22Rv1 (cell line): ENCODE results near the gene ZNF625.

ENCODE experiments used
- ZFX ChIP-seq: fragments of 450-650 bp; IDR thresholded peaks from 2 replicates; pipeline ENCODE4 v1.6.1; 2017; ENCODE audit warnings: antibody characterized with exemption, borderline replicate concordance
- TF ChIP-seq, protein P1 (sequence below): fragments of 450-650 bp; IDR thresholded peaks from 2 replicates; pipeline ENCODE4 v1.5.1; 2017; ENCODE audit warnings: mild to moderate bottlenecking

DNA sequence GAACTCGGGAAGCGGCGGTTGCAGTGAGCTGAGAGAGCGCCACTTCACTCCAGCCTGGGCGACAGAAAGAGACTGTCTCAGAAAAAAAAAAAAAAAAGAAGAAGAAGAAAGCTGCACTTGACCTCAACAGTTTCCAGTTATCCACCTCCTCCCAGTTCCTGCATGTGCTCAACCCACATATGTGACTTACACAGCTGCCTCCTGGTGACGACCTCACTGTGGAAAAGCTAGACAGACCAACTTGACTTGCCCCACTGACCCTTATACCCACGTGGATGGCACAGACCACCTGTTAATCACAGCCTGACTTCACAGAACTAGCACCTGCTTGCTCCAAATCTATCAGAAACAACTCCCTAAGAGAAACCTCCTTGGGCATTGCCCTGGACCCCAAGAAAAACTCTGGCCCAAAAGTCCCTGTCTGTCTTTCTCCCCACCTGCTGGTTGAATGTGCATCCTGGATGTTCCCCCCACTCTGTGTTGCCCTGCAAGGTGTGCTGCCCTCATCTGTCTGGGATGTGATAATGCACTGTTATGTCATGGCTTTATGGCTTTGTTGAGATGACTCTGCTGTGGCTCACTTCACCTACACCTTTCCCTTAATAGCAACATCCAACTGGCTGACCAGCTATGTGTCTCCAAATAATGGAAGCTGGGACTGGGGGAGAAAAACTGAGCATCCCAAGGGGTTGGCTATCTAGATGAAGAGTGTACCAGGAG is 19.2 kb downstream of the ZNF625 start:
- TF ChIP-seq, protein P1, sequence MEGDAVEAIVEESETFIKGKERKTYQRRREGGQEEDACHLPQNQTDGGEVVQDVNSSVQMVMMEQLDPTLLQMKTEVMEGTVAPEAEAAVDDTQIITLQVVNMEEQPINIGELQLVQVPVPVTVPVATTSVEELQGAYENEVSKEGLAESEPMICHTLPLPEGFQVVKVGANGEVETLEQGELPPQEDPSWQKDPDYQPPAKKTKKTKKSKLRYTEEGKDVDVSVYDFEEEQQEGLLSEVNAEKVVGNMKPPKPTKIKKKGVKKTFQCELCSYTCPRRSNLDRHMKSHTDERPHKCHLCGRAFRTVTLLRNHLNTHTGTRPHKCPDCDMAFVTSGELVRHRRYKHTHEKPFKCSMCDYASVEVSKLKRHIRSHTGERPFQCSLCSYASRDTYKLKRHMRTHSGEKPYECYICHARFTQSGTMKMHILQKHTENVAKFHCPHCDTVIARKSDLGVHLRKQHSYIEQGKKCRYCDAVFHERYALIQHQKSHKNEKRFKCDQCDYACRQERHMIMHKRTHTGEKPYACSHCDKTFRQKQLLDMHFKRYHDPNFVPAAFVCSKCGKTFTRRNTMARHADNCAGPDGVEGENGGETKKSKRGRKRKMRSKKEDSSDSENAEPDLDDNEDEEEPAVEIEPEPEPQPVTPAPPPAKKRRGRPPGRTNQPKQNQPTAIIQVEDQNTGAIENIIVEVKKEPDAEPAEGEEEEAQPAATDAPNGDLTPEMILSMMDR, result no peak
- no peak for TF ChIP-seq ZFX
